ENCODE measurements around the gene VPS13C.
"Not testable (repeated sequence)": the region's sequence is repeated elsewhere in the genome, so short reads cannot be mapped to it uniquely, and the experiment has no call there.

Gene VPS13C

GRCh38 chr15:62068810-62069167 is 8.5 kb upstream of the VPS13C start:
- DNase-seq = no peak

GRCh38 chr15:62068071-62068809 is 8.0 kb upstream of the VPS13C start:
- peak; percentile 57 for DNase-seq

- DNase-seq = peak; percentile 53
These were observed 7.3 kb upstream of the VPS13C start for GRCh38 chr15:62067448-62068044.

GRCh38 chr15:62066663-62067447 is 6.6 kb upstream of the VPS13C start, which contains the start of gene C2CD4A:
TSS of gene C2CD4A (plus strand) at chr15:62066977. CDS start at chr15:62067614, 637 bp downstream.
- peak; percentile 79 for DNase-seq

- no peak for DNase-seq
These were observed 3.8 kb upstream of the VPS13C start for GRCh38 chr15:62063825-62064635.

GRCh38 chr15:62060896-62061280 is 641 bp upstream of the VPS13C start:
- no peak for DNase-seq

- DNase-seq = peak; percentile 54
These were observed 483 bp downstream of the VPS13C start for GRCh38 chr15:62059816-62060112.

GRCh38 chr15:62059108-62059815 is 985 bp downstream of the VPS13C start:
- no peak for DNase-seq

- DNase-seq = no peak
These were observed 1.8 kb downstream of the VPS13C start for GRCh38 chr15:62058327-62059028.

GRCh38 chr15:62057341-62057980 is 2.8 kb downstream of the VPS13C start:
- no peak for DNase-seq

- no peak for DNase-seq
These were observed 5.3 kb downstream of the VPS13C start for GRCh38 chr15:62054979-62055378.

- DNase-seq = no peak
These were observed 6.7 kb downstream of the VPS13C start for GRCh38 chr15:62053439-62054085.

GRCh38 chr15:62052713-62053112 is 7.5 kb downstream of the VPS13C start:
- DNase-seq = no peak

- no peak for DNase-seq
These were observed 9.1 kb downstream of the VPS13C start for GRCh38 chr15:62051166-62051565.

GRCh38 chr15:62050115-62050514 is 10.1 kb downstream of the VPS13C start:
- DNase-seq = no peak

- not testable (repeated sequence) for DNase-seq
These were observed 12.0 kb downstream of the VPS13C start for GRCh38 chr15:62048254-62048653.

- DNase-seq = no peak
These were observed 12.9 kb downstream of the VPS13C start for GRCh38 chr15:62047282-62047827.

GRCh38 chr15:62046078-62046743 is 14.0 kb downstream of the VPS13C start:
- DNase-seq = no peak

GRCh38 chr15:62035256-62035924 is 24.9 kb downstream of the VPS13C start:
- DNase-seq = no peak
